H1 (cell line): ENCODE data around the gene SPEF2. TPM values are rescaled to one million over a fixed set of nuclear protein-coding genes. Genes with fewer than 3 reads are reported as not detected.

Experiments used
- CTCF ChIA-PET: fragments of 300-600 bp; sonication (Branson Sonifier 250); formaldehyde crosslinking; loops from one replicate; lab custom pipeline; 2021; ENCODE audit not compliant: partially characterized antibody; lab: Charles Lee
- POLR2A ChIA-PET: fragments of 300-600 bp; sonication (Branson Sonifier 250); formaldehyde crosslinking; loops from one replicate; lab custom pipeline; 2021; ENCODE audit warnings: inconsistent platforms; ENCODE audit not compliant: partially characterized antibody; lab: Charles Lee
- DNase-seq, 2 experiments: peaks; one replicate each; pipeline versions ENCODE4 v3.0.0 to v3.0.0-alpha.2; 2010 to 2022; ENCODE audit warnings: low spot score in 2 of 2, low read depth in 1 of 2, mixed read lengths in 1 of 2
- FAIRE-seq: peaks from 2 replicates; lab custom pipeline; 2011; peaks lifted over from hg19 to GRCh38; lab: Jason Lieb, UNC
- H2AFZ ChIP-seq: 2 replicates; pipeline ENCODE4 v1.8.1; 2012; ENCODE audit warnings: low read length, inconsistent platforms
- H2AK5ac ChIP-seq: 2 replicates; pipeline ENCODE4 v1.6.1; 2013; ENCODE audit warnings: low read depth, low read length
- H2BK120ac ChIP-seq: replicated peaks from 2 replicates; pipeline ENCODE3; 2013; ENCODE audit warnings: low read depth, low read length, inconsistent platforms
- H2BK12ac ChIP-seq: 2 replicates; pipeline ENCODE4 v1.6.1; 2013; ENCODE audit warnings: low read depth, low read length
- H2BK15ac ChIP-seq: 2 replicates; pipeline ENCODE4 v1.6.1; 2013; ENCODE audit warnings: low read length
- H2BK20ac ChIP-seq: 2 replicates; pipeline ENCODE4 v1.6.1; 2013; ENCODE audit warnings: low read length
- H2BK5ac ChIP-seq: 2 replicates; pipeline ENCODE4 v1.6.1; 2013; ENCODE audit warnings: low read depth, low read length
- H3K14ac ChIP-seq: 2 replicates; pipeline ENCODE4 v1.6.1; 2013; ENCODE audit warnings: inconsistent platforms; ENCODE audit not compliant: insufficient read length
- H3K18ac ChIP-seq: 2 replicates; pipeline ENCODE4 v1.6.1; 2013; ENCODE audit warnings: low read length; ENCODE audit errors: extremely low read depth
- H3K23ac ChIP-seq: 2 replicates; pipeline ENCODE4 v1.6.1; 2013; ENCODE audit warnings: inconsistent platforms; ENCODE audit not compliant: insufficient read length
- H3K23me2 ChIP-seq: 2 replicates; pipeline ENCODE4 v1.6.1; 2013; ENCODE audit warnings: low read depth, low read length
- H3K27ac ChIP-seq: 2 replicates; pipeline ENCODE4 v1.6.1; 2011; ENCODE audit warnings: low read depth, low read length, inconsistent platforms
- H3K27me3 ChIP-seq, 4 experiments: replicated peaks in 1 of 4; 1 replicate in 1 of 4; 2 replicates in 3 of 4; pipeline versions ENCODE4 v1.6.1 to v1.8.1; 2011 to 2013; ENCODE audit warnings: low read length in 3 of 4, mild to moderate bottlenecking in 3 of 4, inconsistent platforms in 2 of 4, mixed read lengths in 2 of 4, moderate library complexity in 1 of 4; ENCODE audit not compliant: control insufficient read depth in 3 of 4, insufficient read depth in 3 of 4; ENCODE audit errors: extremely low read depth in 1 of 4
- H3K36me3 ChIP-seq, 4 experiments: 2 replicates each; pipeline versions ENCODE4 v1.6.1 to v1.8.1; 2011 to 2013; ENCODE audit warnings: mild to moderate bottlenecking in 4 of 4, low read length in 3 of 4, moderate library complexity in 2 of 4, control low read depth in 1 of 4, inconsistent platforms in 1 of 4; ENCODE audit not compliant: insufficient read depth in 4 of 4, control insufficient read depth in 2 of 4
- H3K4ac ChIP-seq: replicated peaks from 2 replicates; pipeline ENCODE3; 2013; ENCODE audit warnings: low read length, low read depth, mixed read lengths, inconsistent platforms; ENCODE audit not compliant: insufficient read length
- H3K4me1 ChIP-seq, 4 experiments: replicated peaks in 1 of 4; 1 replicate in 1 of 4; 2 replicates in 3 of 4; pipeline versions ENCODE4 v1.6.1 to v1.8.1; 2011 to 2013; ENCODE audit warnings: low read length in 3 of 4, inconsistent platforms in 2 of 4, mixed read lengths in 1 of 4; ENCODE audit not compliant: insufficient read depth in 4 of 4, control insufficient read depth in 3 of 4
- H3K4me2 ChIP-seq, 2 experiments: 2 replicates each; pipeline versions ENCODE4 v1.6.1 to v1.8.1; 2011 to 2013; ENCODE audit warnings: low read depth in 2 of 2, low read length in 2 of 2, control low read depth in 1 of 2, inconsistent platforms in 1 of 2, mild to moderate bottlenecking in 1 of 2; ENCODE audit not compliant: insufficient read depth in 1 of 2
- H3K4me3 ChIP-seq, 4 experiments: fragments of 200-600, 300-600 bp in 1 of 4; sonication (generic), shearing (Covaris generic), sonication (Bioruptor Twin) in 1 of 4; 2 replicates each; pipeline versions ENCODE4 v1.5.1 to v1.8.1; 2011 to 2016; ENCODE audit warnings: low read length in 4 of 4, low read depth in 3 of 4, control low read depth in 2 of 4, inconsistent platforms in 2 of 4, mild to moderate bottlenecking in 2 of 4, mixed read lengths in 1 of 4, moderate library complexity in 1 of 4; ENCODE audit not compliant: insufficient read depth in 2 of 4; ENCODE audit errors: extremely low read depth in 1 of 4
- H3K56ac ChIP-seq: replicated peaks from 2 replicates; pipeline ENCODE3; 2013; ENCODE audit warnings: low read depth, mild to moderate bottlenecking, mixed read lengths, low read length, inconsistent platforms; ENCODE audit not compliant: insufficient read length
- H3K79me1 ChIP-seq: 2 replicates; pipeline ENCODE4 v1.6.1; 2013; ENCODE audit warnings: low read depth, low read length, control low read depth
- H3K79me2 ChIP-seq, 2 experiments: 2 replicates each; pipeline versions ENCODE4 v1.6.1 to v1.8.1; 2012 to 2013; ENCODE audit warnings: low read length in 2 of 2, mild to moderate bottlenecking in 2 of 2, inconsistent platforms in 1 of 2; ENCODE audit not compliant: insufficient read depth in 2 of 2, control insufficient read depth in 1 of 2
- H3K9ac ChIP-seq, 4 experiments: replicated peaks in 1 of 4; 1 replicate in 1 of 4; 2 replicates in 3 of 4; pipeline versions ENCODE4 v1.6.1 to v1.8.1; 2011 to 2013; ENCODE audit warnings: low read depth in 3 of 4, low read length in 3 of 4, control low read depth in 2 of 4, mild to moderate bottlenecking in 2 of 4, moderate library complexity in 2 of 4, inconsistent platforms in 1 of 4; ENCODE audit errors: extremely low read depth in 1 of 4
- H3K9me3 ChIP-seq, 2 experiments: 2 replicates each; pipeline versions ENCODE4 v1.6.1 to v1.8.1; 2012 to 2013; ENCODE audit warnings: mild to moderate bottlenecking in 2 of 2, moderate library complexity in 2 of 2, control low read depth in 1 of 2, inconsistent platforms in 1 of 2, low read depth in 1 of 2, low read length in 1 of 2, mixed read lengths in 1 of 2; ENCODE audit not compliant: insufficient read depth in 2 of 2
- H4K20me1 ChIP-seq, 2 experiments: replicated peaks in 1 of 2; 2 replicates each; pipeline versions ENCODE3 to v1.8.1; 2011 to 2013; ENCODE audit warnings: inconsistent platforms in 2 of 2, low read length in 2 of 2, mild to moderate bottlenecking in 1 of 2; ENCODE audit not compliant: insufficient read depth in 2 of 2, control insufficient read depth in 1 of 2
- H4K5ac ChIP-seq: 2 replicates; pipeline ENCODE4 v1.6.1; 2013; ENCODE audit warnings: low read length, low read depth, mixed read lengths, inconsistent platforms; ENCODE audit not compliant: insufficient read length
- H4K8ac ChIP-seq: 2 replicates; pipeline ENCODE4 v1.8.0; 2013; ENCODE audit warnings: mild to moderate bottlenecking, moderate library complexity, low read length, inconsistent platforms; ENCODE audit not compliant: insufficient read depth; ENCODE audit errors: extremely low read depth
- H4K91ac ChIP-seq: replicated peaks from 2 replicates; pipeline ENCODE3; 2013; ENCODE audit warnings: low read length, mixed read lengths, inconsistent platforms; ENCODE audit not compliant: insufficient read length
- ATF3 ChIP-seq: IDR thresholded peaks from 2 replicates; pipeline ENCODE4 v1.6.1; 2011; ENCODE audit warnings: low read depth, mild to moderate bottlenecking, low read length; ENCODE audit not compliant: insufficient read depth
- CBX5 ChIP-seq: fragments of 300-800, 300-1000 bp; sonication (generic); IDR thresholded peaks from 2 replicates; pipeline ENCODE4 v1.7.1; 2016; ENCODE audit warnings: antibody characterized with exemption, low read length, low read depth
- MAX ChIP-seq: IDR thresholded peaks from 2 replicates; pipeline ENCODE4 v1.6.1; 2012; ENCODE audit warnings: inconsistent platforms
- POU5F1 ChIP-seq: IDR thresholded peaks from 2 replicates; pipeline ENCODE4 v1.6.1; 2011; ENCODE audit warnings: low read depth, mild to moderate bottlenecking, low read length, moderate library complexity
- WGBS, 2 experiments: shearing (Covaris generic) in 1 of 2; methylation state at CpG; one replicate each; pipeline versions ENCODE4 v1.1.6 to v1.1.7; 2013 to 2015; ENCODE audit warnings: low lambda C conversion rate in 2 of 2, mixed read lengths in 2 of 2, inconsistent platforms in 1 of 2, low coverage in 1 of 2, missing lambda C conversion rate in 1 of 2; ENCODE audit not compliant: insufficient replicate concordance in 2 of 2, insufficient coverage in 1 of 2, insufficient read length in 1 of 2; ENCODE audit errors: extremely low coverage in 1 of 2, missing lambda C conversion rate in 1 of 2; 5-methylcytosine and 5-hydroxymethylcytosine counted together
- polyA plus RNA-seq, 7 experiments: library from polyadenylated mRNA; depleted of rRNA in 3 of 7; stranded (reverse) in 5 of 7; unstranded in 2 of 7; fragments of >200 nt in 5 of 7; fragments of 200-250 nt in 2 of 7; gene quantifications; 1 replicate in 5 of 7; 2 replicates in 1 of 7; 4 replicates in 1 of 7; pipeline versions ENCODE4 v1.2.1 to v1.2.3, GENCODE V29; 2011 to 2013; ENCODE audit warnings: missing spikeins in 2 of 7, mixed read lengths in 2 of 7
- total RNA-seq: library from RNA; stranded (reverse); fragmentation: NEBNext Ultra II Directional; extraction: Animal tissue kit (Norgen Biotek cat#: 25700); gene quantifications from 2 replicates; pipeline ENCODE4 v1.2.1, GENCODE V29; 2021
- TF ChIP-seq, protein P1 (sequence below): IDR thresholded peaks from 2 replicates; pipeline ENCODE4 v1.6.1; 2011; ENCODE audit warnings: low read length, improper control_type of control experiment

The SPEF2 gene
- total and polyA plus RNA-seq, 2 of the 8 experiments (the other 6 are each of a cell fraction or from before 2014, with no cell fraction given), result 0.14 to 0.73 TPM

DNA sequence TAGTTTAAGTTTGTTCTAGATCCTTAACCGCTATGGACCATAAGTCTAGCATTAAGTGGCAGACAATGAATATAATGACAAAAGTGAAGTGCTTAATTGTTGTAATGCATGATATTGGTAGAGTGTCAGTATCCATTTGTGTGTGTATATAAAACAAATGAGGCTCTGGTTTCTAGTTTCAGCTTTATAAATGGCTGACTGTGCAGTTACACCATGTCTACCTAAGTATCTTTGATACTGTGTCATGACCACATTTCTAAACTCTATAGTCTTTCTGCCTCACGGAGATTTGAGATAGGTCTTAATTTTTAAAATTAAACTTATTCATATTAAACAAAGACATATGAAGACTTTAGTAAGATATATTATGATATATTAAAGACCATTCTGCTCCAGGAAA lies 92.0 kb downstream of the SPEF2 start:
- POLR2A ChIA-PET, result no interaction called here
- peaks cover 4% of the 10 kb centered on the region; the same call in 1 of the 2 replicates for H3K23me2 ChIP-seq
- H3K9me3 ChIP-seq, result no peaks in the 10 kb centered on the region
- H4K5ac ChIP-seq, result no peak overlapping the region
- no peak overlapping the region for H3K23ac ChIP-seq
- no peak for TF ChIP-seq MAX
- TF ChIP-seq, protein P1, sequence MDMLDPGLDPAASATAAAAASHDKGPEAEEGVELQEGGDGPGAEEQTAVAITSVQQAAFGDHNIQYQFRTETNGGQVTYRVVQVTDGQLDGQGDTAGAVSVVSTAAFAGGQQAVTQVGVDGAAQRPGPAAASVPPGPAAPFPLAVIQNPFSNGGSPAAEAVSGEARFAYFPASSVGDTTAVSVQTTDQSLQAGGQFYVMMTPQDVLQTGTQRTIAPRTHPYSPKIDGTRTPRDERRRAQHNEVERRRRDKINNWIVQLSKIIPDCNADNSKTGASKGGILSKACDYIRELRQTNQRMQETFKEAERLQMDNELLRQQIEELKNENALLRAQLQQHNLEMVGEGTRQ, result no peak
- TF ChIP-seq ATF3, result no peak
- no peak for TF ChIP-seq CBX5
- TF ChIP-seq POU5F1, result no peak
- H4K8ac ChIP-seq, result no peak overlapping the region
- no peak overlapping the region for H2BK12ac ChIP-seq
- H3K4me1 ChIP-seq, result no peaks in the 10 kb centered on the region
- no peaks in the 10 kb centered on the region for H3K36me3 ChIP-seq
- no peaks in the 10 kb centered on the region for H3K79me2 ChIP-seq
- no peak overlapping the region for H2BK5ac ChIP-seq
- H3K4ac ChIP-seq, result no peak overlapping the region
- no peaks in the 10 kb centered on the region for H3K79me1 ChIP-seq
- H3K9ac ChIP-seq, result no peak overlapping the region
- H3K14ac ChIP-seq, result no peak overlapping the region
- no peaks in the 10 kb centered on the region for H3K27me3 ChIP-seq
- H2AK5ac ChIP-seq, result no peak overlapping the region
- WGBS, 2 experiments, result 94% methylated on average over 2 of the region's 2 CpGs; no CpG with 5 or more reads in 1 of the 2 experiments
- DNase-seq, result no peak
- no peak overlapping the region for H3K56ac ChIP-seq
- H2BK20ac ChIP-seq, result no peak overlapping the region
- no peak for FAIRE-seq
- peaks cover 0 to 3% of the 10 kb centered on the region in 2 experiments for H4K20me1 ChIP-seq
- H2AFZ ChIP-seq, result no peak overlapping the region
- no peak overlapping the region for H3K4me3 ChIP-seq
- no peak overlapping the region for H2BK120ac ChIP-seq
- no peak overlapping the region for H3K18ac ChIP-seq
- no peak overlapping the region for H3K4me2 ChIP-seq
- CTCF ChIA-PET, result interaction anchor here (1.2 to 2.0 kb wide), 3 partner anchors 8 to 217 kb away, joined by 3 to 5 read pairs (median 4); no protein-coding TSS in a partner anchor
- no peak overlapping the region for H4K91ac ChIP-seq
- H3K27ac ChIP-seq, result no peak overlapping the region
- H2BK15ac ChIP-seq, result no peak overlapping the region
